ENCODE data around the gene MEX3D.
A peak's percentile ranks its signal among the peaks of the same experiment; 100 is the strongest.

MEX3D gene

GRCh38 chr19:1568320-1569019 lies at the start of gene MEX3D:
Gene MEX3D, minus strand, starts transcription at chr19:1568325. Its CDS starts 267 bp downstream, at chr19:1568058.
- Histone ChIP-seq H3K4me2 (ENCODE audit: insufficient read depth, low read length) (peak within 1 kb of the TSS; percentile 82), H3K9me3 (ENCODE audit: insufficient read depth, low read length, severe bottlenecking) (no peaks in the 10 kb centered on the region), H3K4me3 (ENCODE audit: low read depth in 1 of 2, low read length in 2 of 2) (peak within 1 kb of the TSS in 1 of 2 experiments; percentile 65; a peak in 3 of 4 replicates), H3K4me1 (ENCODE audit: insufficient read depth, low read length) (peaks cover 29% of the 10 kb centered on the region), H4K20me1 (ENCODE audit: insufficient read depth, low read length) (peaks cover 31% of the 10 kb centered on the region), H2AFZ (ENCODE audit: low read depth, low read length) (peak within 1 kb of the TSS; percentile 76), H3K9ac (ENCODE audit: low read depth, low read length) (peak within 1 kb of the TSS; percentile 65), H3K79me2 (ENCODE audit: insufficient read depth, low read length) (peaks cover 40% of the 10 kb centered on the region), H3K36me3 (ENCODE audit: insufficient read depth, low read length) (0 out of 2 replicates have a peak, but pooled peaks cover 7% of the 10 kb centered on the region), H3K27ac (ENCODE audit: low read length) (peak within 1 kb of the TSS; percentile 57), H3K27me3 (ENCODE audit: insufficient read depth, low read length, poor library complexity) (no peaks in the 10 kb centered on the region)
- DNase-seq (peak; percentile 78), ATAC-seq (ENCODE audit: insufficient read depth, low read depth) (peak; percentile 87)
- no peak for TF ChIP-seq CTCF (IDR thresholded peaks at IDR 0.05; ENCODE audit: borderline replicate concordance, extremely low read depth, low read length, poor library complexity, severe bottlenecking)

- TF ChIP-seq EZH2 (IDR thresholded peaks at IDR 0.05; ENCODE audit: borderline replicate concordance, low read depth, low read length, severe bottlenecking) (no peak), CTCF (IDR thresholded peaks at IDR 0.05; ENCODE audit: borderline replicate concordance, extremely low read depth, low read length, poor library complexity, severe bottlenecking) (no peak)
- no peaks in the 10 kb centered on the region for H3K9me3 ChIP-seq (ENCODE audit: insufficient read depth, low read length, severe bottlenecking)
- H3K4me2 ChIP-seq (ENCODE audit: insufficient read depth, low read length), result no peak overlapping the region
- no peak overlapping the region for H3K9ac ChIP-seq (ENCODE audit: low read depth, low read length)
- peaks cover 73% of the 10 kb centered on the region for H4K20me1 ChIP-seq (ENCODE audit: insufficient read depth, low read length)
- DNase-seq (no peak), ATAC-seq (ENCODE audit: insufficient read depth, low read depth) (no peak)
- peaks cover 31% of the 10 kb centered on the region for H3K79me2 ChIP-seq (ENCODE audit: insufficient read depth, low read length)
- no peak overlapping the region for H2AFZ ChIP-seq (ENCODE audit: low read depth, low read length)
- no peaks in the 10 kb centered on the region for H3K27me3 ChIP-seq (ENCODE audit: insufficient read depth, low read length, poor library complexity)
- peaks cover 98% of the 10 kb centered on the region for H3K36me3 ChIP-seq (ENCODE audit: insufficient read depth, low read length)
- H3K4me3 ChIP-seq (ENCODE audit: low read depth in 1 of 2, low read length in 2 of 2), result no peak overlapping the region
- H3K27ac ChIP-seq (ENCODE audit: low read length), result no peak overlapping the region
- H3K4me1 ChIP-seq (ENCODE audit: insufficient read depth, low read length), result no peaks in the 10 kb centered on the region
These were observed 48.8 kb upstream of the MEX3D start for GRCh38 chr19:1616875-1617274.

- DNase-seq (no peak), ATAC-seq (ENCODE audit: insufficient read depth, low read depth) (no peak)
- H3K79me2 ChIP-seq (ENCODE audit: insufficient read depth, low read length), result peaks cover 29% of the 10 kb centered on the region
- H4K20me1 ChIP-seq (ENCODE audit: insufficient read depth, low read length), result peaks cover 70% of the 10 kb centered on the region
- TF ChIP-seq CTCF (IDR thresholded peaks at IDR 0.05; ENCODE audit: borderline replicate concordance, extremely low read depth, low read length, poor library complexity, severe bottlenecking) (no peak), EZH2 (IDR thresholded peaks at IDR 0.05; ENCODE audit: borderline replicate concordance, low read depth, low read length, severe bottlenecking) (no peak)
- no peaks in the 10 kb centered on the region for H3K4me1 ChIP-seq (ENCODE audit: insufficient read depth, low read length)
- H3K9ac ChIP-seq (ENCODE audit: low read depth, low read length), result no peak overlapping the region
- H3K27ac ChIP-seq (ENCODE audit: low read length), result no peak overlapping the region
- no peak overlapping the region for H3K4me2 ChIP-seq (ENCODE audit: insufficient read depth, low read length)
- no peaks in the 10 kb centered on the region for H3K9me3 ChIP-seq (ENCODE audit: insufficient read depth, low read length, severe bottlenecking)
- H2AFZ ChIP-seq (ENCODE audit: low read depth, low read length), result no peak overlapping the region
- H3K27me3 ChIP-seq (ENCODE audit: insufficient read depth, low read length, poor library complexity), result no peaks in the 10 kb centered on the region
- peaks cover 97% of the 10 kb centered on the region for H3K36me3 ChIP-seq (ENCODE audit: insufficient read depth, low read length)
- no peak overlapping the region for H3K4me3 ChIP-seq (ENCODE audit: low read depth in 1 of 2, low read length in 2 of 2)
These were observed 48.3 kb upstream of the MEX3D start for GRCh38 chr19:1616396-1616795.
